HCT116 (cell line): ENCODE results near the gene KLHL3. TPM values are rescaled to one million over a fixed set of nuclear protein-coding genes. Genes with fewer than 3 reads are reported as not detected.

Source experiments
- ATAC-seq: fragments of 200-7000 bp; cut with Tn5 transposase; 2 replicates; pipeline ENCODE4 v1.9.1; 2020; ENCODE audit warnings: mild to moderate bottlenecking, moderate library complexity
- BruUV-seq: library from RNA; stranded (reverse); fragments of 400-500 nt; replicated peaks from 2 replicates; lab custom pipeline; 2021; lab: Mats Ljungman, UMichigan
- CTCF ChIA-PET: fragments of 300-600 bp; sonication (Branson Sonifier 250); formaldehyde crosslinking; loops from one replicate; lab custom pipeline; 2021; ENCODE audit warnings: antibody characterized with exemption; lab: Charles Lee
- POLR2A ChIA-PET: fragments of 300-600, 350-600 bp; sonication (Branson Sonifier 250); formaldehyde crosslinking; loops from one replicate; lab custom pipeline; 2021; ENCODE audit warnings: antibody characterized with exemption; lab: Charles Lee
- RAD21 ChIA-PET, 2 experiments: fragments of 300-600 bp; sonication (Branson Sonifier 250); formaldehyde crosslinking; loops; one replicate each; lab custom pipeline; 2023; ENCODE audit warnings: low total read pairs in 2 of 2; ENCODE audit not compliant: uncharacterized antibody in 2 of 2, unreplicated experiment in 2 of 2, low non-redundant PET in 1 of 2; lab: Charles Lee
- DNase-seq: peaks from one replicate; pipeline ENCODE4 v3.0.0-alpha.2; 2010; ENCODE audit warnings: low read depth, low spot score
- H2AFZ ChIP-seq: fragments of 200-600 bp; shearing (Covaris generic), sonication (generic); 2 replicates; pipeline ENCODE4 v1.6.1; 2017; ENCODE audit warnings: low read depth, mixed run types, mixed read lengths, antibody characterized with exemption, low read length; ENCODE audit not compliant: poor library complexity, severe bottlenecking
- H3K27ac ChIP-seq: 2 replicates; pipeline ENCODE4 v1.5.1; 2012; ENCODE audit warnings: low read depth, low read length
- H3K27me3 ChIP-seq: fragments of 200-600 bp; sonication (generic); 2 replicates; pipeline ENCODE4 v1.6.1; 2016; ENCODE audit warnings: mixed run types, low read length, mixed read lengths; ENCODE audit not compliant: insufficient read depth
- H3K36me3 ChIP-seq, 2 experiments: fragments of 200-500 bp in 1 of 2; fragments of 200-600 bp in 1 of 2; sonication (Bioruptor generic) in 1 of 2; sonication (generic) in 1 of 2; 2 replicates each; pipeline versions ENCODE4 v1.5.1 to v1.6.1; 2014 to 2016; ENCODE audit warnings: low read length in 2 of 2, inconsistent platforms in 1 of 2, mixed read lengths in 1 of 2, mixed run types in 1 of 2; ENCODE audit not compliant: insufficient read depth in 2 of 2, control insufficient read depth in 1 of 2
- H3K4me1 ChIP-seq, 2 experiments: fragments of 200-600 bp in 1 of 2; sonication (generic) in 1 of 2; 2 replicates each; pipeline versions ENCODE4 v1.5.1 to v1.6.1; 2012 to 2017; ENCODE audit warnings: low read length in 2 of 2, inconsistent platforms in 1 of 2, mild to moderate bottlenecking in 1 of 2, mixed read lengths in 1 of 2, mixed run types in 1 of 2, moderate library complexity in 1 of 2; ENCODE audit not compliant: insufficient read depth in 2 of 2, control insufficient read depth in 1 of 2
- H3K4me2 ChIP-seq: fragments of 200-600 bp; sonication (generic); 2 replicates; pipeline ENCODE4 v1.6.1; 2017; ENCODE audit warnings: mixed run types, low read length, mixed read lengths
- H3K4me3 ChIP-seq, 2 experiments: fragments of 200-600 bp in 1 of 2; sonication (generic) in 1 of 2; replicated peaks in 1 of 2; 2 replicates each; pipeline ENCODE4 v1.5.1; 2011 to 2016; ENCODE audit warnings: low read length in 2 of 2, control low read depth in 1 of 2, low read depth in 1 of 2, mild to moderate bottlenecking in 1 of 2, mixed read lengths in 1 of 2, mixed run types in 1 of 2
- H3K79me2 ChIP-seq: fragments of 200-600 bp; sonication (generic); 2 replicates; pipeline ENCODE4 v1.6.1; 2017; ENCODE audit warnings: mild to moderate bottlenecking, mixed run types, low read length, moderate library complexity, mixed read lengths; ENCODE audit not compliant: insufficient read depth
- H3K9ac ChIP-seq: fragments of 200-600 bp; sonication (generic); 2 replicates; pipeline ENCODE4 v1.6.1; 2016; ENCODE audit warnings: low read length, mixed read lengths
- H3K9me2 ChIP-seq: fragments of 200-600 bp; sonication (generic), shearing (Covaris generic); 2 replicates; pipeline ENCODE4 v1.6.1; 2017; ENCODE audit warnings: mixed run types, mild to moderate bottlenecking, moderate library complexity; ENCODE audit not compliant: insufficient read depth
- H3K9me3 ChIP-seq, 2 experiments: fragments of 200-500 bp in 1 of 2; fragments of 200-600 bp in 1 of 2; sonication (Bioruptor generic) in 1 of 2; sonication (generic) in 1 of 2; 2 replicates each; pipeline ENCODE4 v1.6.1; 2014 to 2017; ENCODE audit warnings: low read length in 2 of 2, mixed read lengths in 2 of 2, inconsistent platforms in 1 of 2, low read depth in 1 of 2, mild to moderate bottlenecking in 1 of 2, mixed run types in 1 of 2, moderate library complexity in 1 of 2; ENCODE audit not compliant: control insufficient read depth in 1 of 2, insufficient read depth in 1 of 2
- H4K20me1 ChIP-seq: fragments of 200-600 bp; sonication (generic), shearing (Covaris generic); 2 replicates; pipeline ENCODE4 v1.6.1; 2017; ENCODE audit warnings: mixed run types, mild to moderate bottlenecking, moderate library complexity; ENCODE audit not compliant: insufficient read depth
- ATF3 ChIP-seq: IDR thresholded peaks from 2 replicates; pipeline ENCODE4 v1.6.1; 2012
- CBX3 ChIP-seq: IDR thresholded peaks from 2 replicates; pipeline ENCODE4 v1.6.1; 2012; ENCODE audit warnings: low read depth
- CEBPB ChIP-seq: IDR thresholded peaks from 2 replicates; pipeline ENCODE4 v1.6.1; 2012; ENCODE audit warnings: low read depth
- CTCF ChIP-seq, 3 experiments: fragments of 200-600 bp in 1 of 3; sonication (generic) in 1 of 3; IDR thresholded peaks in 2 of 3; conservative IDR thresholded peaks in 1 of 3; 2 replicates each; pipeline ENCODE4 v1.5.1; 2012 to 2017; ENCODE audit warnings: low read depth in 2 of 3, low read length in 2 of 3, antibody characterized with exemption in 1 of 3, borderline replicate concordance in 1 of 3, control low read depth in 1 of 3, mild to moderate bottlenecking in 1 of 3, mixed read lengths in 1 of 3, mixed run types in 1 of 3, moderate library complexity in 1 of 3; ENCODE audit not compliant: insufficient read depth in 1 of 3
- EZH2 ChIP-seq: fragments of 200-600 bp; sonication (generic); IDR thresholded peaks from 2 replicates; pipeline ENCODE4 v1.6.1; 2017; ENCODE audit warnings: antibody characterized with exemption, mixed run types
- EZH2phosphoT487 ChIP-seq: fragments of 200-600 bp; IDR thresholded peaks from 2 replicates; pipeline ENCODE4 v1.6.1; 2018; ENCODE audit warnings: antibody characterized with exemption, borderline replicate concordance
- JUND ChIP-seq: IDR thresholded peaks from 2 replicates; pipeline ENCODE4 v1.6.1; 2012
- MAX ChIP-seq: IDR thresholded peaks from 2 replicates; pipeline ENCODE4 v1.6.1; 2012
- POLR2A ChIP-seq: IDR thresholded peaks from 2 replicates; pipeline ENCODE4 v1.7.0; 2011; ENCODE audit warnings: borderline replicate concordance; ENCODE audit not compliant: insufficient read depth, insufficient read length; ENCODE audit errors: extremely low read depth
- POLR2AphosphoS5 ChIP-seq: IDR thresholded peaks from 2 replicates; pipeline ENCODE4 v1.6.1; 2011; ENCODE audit warnings: mild to moderate bottlenecking, low read depth, low read length, moderate library complexity
- RAD21 ChIP-seq: IDR thresholded peaks from 2 replicates; pipeline ENCODE4 v1.6.1; 2012; ENCODE audit warnings: low read depth, mild to moderate bottlenecking
- SIN3A ChIP-seq: IDR thresholded peaks from 2 replicates; pipeline ENCODE4 v1.6.1; 2012; ENCODE audit warnings: low read depth
- SP1 ChIP-seq: IDR thresholded peaks from 2 replicates; pipeline ENCODE4 v1.6.1; 2012; ENCODE audit warnings: low read depth
- SRF ChIP-seq: IDR thresholded peaks from 2 replicates; pipeline ENCODE4 v1.6.1; 2012; ENCODE audit warnings: low read depth
- TCF7L2 ChIP-seq: IDR thresholded peaks from 2 replicates; pipeline ENCODE4 v1.7.0; 2011; ENCODE audit warnings: borderline replicate concordance, inconsistent platforms; ENCODE audit not compliant: insufficient read depth, insufficient read length; ENCODE audit errors: extremely low read depth
- YY1 ChIP-seq: IDR thresholded peaks from 2 replicates; pipeline ENCODE4 v1.6.1; 2011; ENCODE audit warnings: low read length, low read depth, moderate library complexity, mild to moderate bottlenecking; ENCODE audit not compliant: insufficient replicate concordance; ENCODE audit errors: extremely low read depth
- ZFX ChIP-seq: fragments of 450-650 bp; IDR thresholded peaks from 2 replicates; pipeline ENCODE4 v1.6.1; 2017
- ZNF274 ChIP-seq: fragments of 200-500 bp; sonication (Bioruptor generic); IDR thresholded peaks from 2 replicates; pipeline ENCODE4 v1.6.1; 2014; ENCODE audit warnings: mild to moderate bottlenecking, low read depth, low read length, inconsistent platforms
- intact Hi-C: fragments of 100-400 bp; cut with micrococcal nuclease; formaldehyde crosslinking; loops from 2 replicates; pipeline ENCODE4 v1.10.0; 2022
- total RNA-seq: library from RNA; stranded (reverse); gene quantifications from one replicate; pipeline ENCODE4 v1.2.1, GENCODE V29; 2021; ENCODE audit not compliant: unreplicated experiment
- TF ChIP-seq, protein P1 (sequence below): IDR thresholded peaks from 2 replicates; pipeline ENCODE4 v1.6.1; 2011; ENCODE audit warnings: mild to moderate bottlenecking, low read length, moderate library complexity; ENCODE audit not compliant: insufficient replicate concordance; ENCODE audit errors: extremely low read depth
- TF ChIP-seq, protein P2 (sequence below): IDR thresholded peaks from 2 replicates; pipeline ENCODE4 v1.6.1; 2012; ENCODE audit warnings: low read depth

KLHL3 gene
- total RNA-seq, 1 experiment from 2014 or later = not detected

DNA sequence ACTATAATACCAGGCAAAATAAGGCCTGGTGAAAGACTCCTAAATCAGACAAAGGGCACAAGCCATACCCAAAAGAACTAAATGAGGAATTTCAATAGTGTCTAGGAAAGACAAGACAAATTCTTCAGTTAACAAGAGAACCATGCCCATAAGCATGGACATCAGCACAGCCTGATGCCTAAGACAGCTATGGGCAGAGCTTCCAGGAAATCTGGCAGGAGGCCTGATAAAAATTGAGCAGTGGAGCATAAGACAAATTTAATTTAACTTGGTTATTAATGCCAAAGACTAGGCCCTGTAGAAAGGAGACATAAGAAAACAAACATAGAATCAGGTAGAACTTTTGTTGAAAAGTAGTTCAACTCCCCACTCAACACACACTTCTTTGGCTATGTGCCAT lies 17.3 kb downstream of the KLHL3 start:
- Histone ChIP-seq H2AFZ (no peak overlapping the region), H4K20me1 (no peaks in the 10 kb centered on the region), H3K9ac (no peak overlapping the region), H3K4me1 (no peaks in the 10 kb centered on the region), H3K4me3 (no peak overlapping the region), H3K4me2 (no peak overlapping the region), H3K9me2 (no peaks in the 10 kb centered on the region), H3K79me2 (no peaks in the 10 kb centered on the region), H3K36me3 (no peaks in the 10 kb centered on the region), H3K27ac (no peak overlapping the region), H3K9me3 (no peaks in the 10 kb centered on the region), H3K27me3 (no peaks in the 10 kb centered on the region)
- BruUV-seq = no TSS peak
- intact Hi-C loops = no loop called here
- TF ChIP-seq SIN3A = no peak
- no peak for TF ChIP-seq TCF7L2
- no peak for TF ChIP-seq SRF
- no peak for TF ChIP-seq EZH2
- no peak for TF ChIP-seq RAD21
- TF ChIP-seq, protein P1, sequence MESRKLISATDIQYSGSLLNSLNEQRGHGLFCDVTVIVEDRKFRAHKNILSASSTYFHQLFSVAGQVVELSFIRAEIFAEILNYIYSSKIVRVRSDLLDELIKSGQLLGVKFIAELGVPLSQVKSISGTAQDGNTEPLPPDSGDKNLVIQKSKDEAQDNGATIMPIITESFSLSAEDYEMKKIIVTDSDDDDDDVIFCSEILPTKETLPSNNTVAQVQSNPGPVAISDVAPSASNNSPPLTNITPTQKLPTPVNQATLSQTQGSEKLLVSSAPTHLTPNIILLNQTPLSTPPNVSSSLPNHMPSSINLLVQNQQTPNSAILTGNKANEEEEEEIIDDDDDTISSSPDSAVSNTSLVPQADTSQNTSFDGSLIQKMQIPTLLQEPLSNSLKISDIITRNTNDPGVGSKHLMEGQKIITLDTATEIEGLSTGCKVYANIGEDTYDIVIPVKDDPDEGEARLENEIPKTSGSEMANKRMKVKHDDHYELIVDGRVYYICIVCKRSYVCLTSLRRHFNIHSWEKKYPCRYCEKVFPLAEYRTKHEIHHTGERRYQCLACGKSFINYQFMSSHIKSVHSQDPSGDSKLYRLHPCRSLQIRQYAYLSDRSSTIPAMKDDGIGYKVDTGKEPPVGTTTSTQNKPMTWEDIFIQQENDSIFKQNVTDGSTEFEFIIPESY = no peak
- no peak for TF ChIP-seq EZH2phosphoT487
- no peak for TF ChIP-seq YY1
- TF ChIP-seq SP1 = no peak
- TF ChIP-seq ZNF274 = no peak
- no peak for TF ChIP-seq JUND
- no peak for TF ChIP-seq CTCF (IDR thresholded peaks at IDR 0.05 in 2 of 3, conservative IDR thresholded peaks at IDR 0.05 in 1 of 3; ENCODE audit: borderline replicate concordance in 1 of 3, insufficient read depth in 1 of 3, low read depth in 2 of 3, low read length in 2 of 3)
- TF ChIP-seq, protein P2, sequence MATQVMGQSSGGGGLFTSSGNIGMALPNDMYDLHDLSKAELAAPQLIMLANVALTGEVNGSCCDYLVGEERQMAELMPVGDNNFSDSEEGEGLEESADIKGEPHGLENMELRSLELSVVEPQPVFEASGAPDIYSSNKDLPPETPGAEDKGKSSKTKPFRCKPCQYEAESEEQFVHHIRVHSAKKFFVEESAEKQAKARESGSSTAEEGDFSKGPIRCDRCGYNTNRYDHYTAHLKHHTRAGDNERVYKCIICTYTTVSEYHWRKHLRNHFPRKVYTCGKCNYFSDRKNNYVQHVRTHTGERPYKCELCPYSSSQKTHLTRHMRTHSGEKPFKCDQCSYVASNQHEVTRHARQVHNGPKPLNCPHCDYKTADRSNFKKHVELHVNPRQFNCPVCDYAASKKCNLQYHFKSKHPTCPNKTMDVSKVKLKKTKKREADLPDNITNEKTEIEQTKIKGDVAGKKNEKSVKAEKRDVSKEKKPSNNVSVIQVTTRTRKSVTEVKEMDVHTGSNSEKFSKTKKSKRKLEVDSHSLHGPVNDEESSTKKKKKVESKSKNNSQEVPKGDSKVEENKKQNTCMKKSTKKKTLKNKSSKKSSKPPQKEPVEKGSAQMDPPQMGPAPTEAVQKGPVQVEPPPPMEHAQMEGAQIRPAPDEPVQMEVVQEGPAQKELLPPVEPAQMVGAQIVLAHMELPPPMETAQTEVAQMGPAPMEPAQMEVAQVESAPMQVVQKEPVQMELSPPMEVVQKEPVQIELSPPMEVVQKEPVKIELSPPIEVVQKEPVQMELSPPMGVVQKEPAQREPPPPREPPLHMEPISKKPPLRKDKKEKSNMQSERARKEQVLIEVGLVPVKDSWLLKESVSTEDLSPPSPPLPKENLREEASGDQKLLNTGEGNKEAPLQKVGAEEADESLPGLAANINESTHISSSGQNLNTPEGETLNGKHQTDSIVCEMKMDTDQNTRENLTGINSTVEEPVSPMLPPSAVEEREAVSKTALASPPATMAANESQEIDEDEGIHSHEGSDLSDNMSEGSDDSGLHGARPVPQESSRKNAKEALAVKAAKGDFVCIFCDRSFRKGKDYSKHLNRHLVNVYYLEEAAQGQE = no peak
- TF ChIP-seq CBX3 = no peak
- no peak for TF ChIP-seq POLR2A
- no peak for TF ChIP-seq CEBPB
- no peak for TF ChIP-seq ATF3
- no peak for TF ChIP-seq ZFX
- TF ChIP-seq MAX = no peak
- no peak for TF ChIP-seq POLR2AphosphoS5
- ATAC-seq (no peak), DNase-seq (no peak)
- ChIA-PET POLR2A (no interaction called here), RAD21 (no interaction called here), CTCF (no interaction called here)
